HG03439 (cell line): ENCODE results near the gene PCSK4.

ENCODE experiments used
- ATAC-seq: cut with Tn5 transposase; IDR thresholded peaks from one replicate; pipeline ENCODE4 v1.9.1; 2021; ENCODE audit warnings: mild to moderate bottlenecking, moderate library complexity; ENCODE audit not compliant: unreplicated experiment

PCSK4 gene

DNA sequence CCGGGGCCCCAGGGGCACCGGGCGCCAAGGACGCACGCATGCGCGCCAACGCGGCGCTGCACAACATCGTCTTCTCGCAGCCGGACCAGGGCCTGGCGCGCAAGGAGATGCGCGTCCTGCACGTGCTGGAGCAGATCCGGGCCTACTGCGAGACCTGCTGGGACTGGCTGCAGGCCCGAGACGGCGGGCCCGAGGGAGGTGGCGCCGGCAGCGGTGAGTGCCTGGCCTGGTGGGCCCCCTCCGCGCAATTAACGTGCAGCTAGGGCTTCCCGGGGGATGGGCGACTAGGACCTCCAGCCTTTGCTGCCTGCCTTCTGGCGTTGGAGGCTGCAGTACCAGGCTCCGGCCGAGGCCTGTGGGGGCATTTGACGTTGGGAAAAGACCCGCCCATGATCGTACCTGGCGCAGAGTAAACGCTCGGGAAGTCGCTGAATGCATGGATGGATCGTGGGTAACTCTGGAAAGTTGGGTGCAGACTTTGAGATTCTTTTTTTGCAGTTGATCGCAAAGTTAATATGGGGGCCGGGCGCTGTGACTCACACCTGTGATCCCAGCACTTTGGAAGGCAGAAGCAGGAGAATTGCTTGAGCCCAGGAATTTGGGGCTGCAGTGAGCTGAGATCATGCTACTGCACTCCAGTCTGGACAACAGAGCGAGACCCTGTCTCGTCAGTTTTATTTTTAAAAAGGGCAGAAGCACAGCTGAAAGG is 33.0 kb downstream of the PCSK4 start:
- ATAC-seq, result no peak

DNA sequence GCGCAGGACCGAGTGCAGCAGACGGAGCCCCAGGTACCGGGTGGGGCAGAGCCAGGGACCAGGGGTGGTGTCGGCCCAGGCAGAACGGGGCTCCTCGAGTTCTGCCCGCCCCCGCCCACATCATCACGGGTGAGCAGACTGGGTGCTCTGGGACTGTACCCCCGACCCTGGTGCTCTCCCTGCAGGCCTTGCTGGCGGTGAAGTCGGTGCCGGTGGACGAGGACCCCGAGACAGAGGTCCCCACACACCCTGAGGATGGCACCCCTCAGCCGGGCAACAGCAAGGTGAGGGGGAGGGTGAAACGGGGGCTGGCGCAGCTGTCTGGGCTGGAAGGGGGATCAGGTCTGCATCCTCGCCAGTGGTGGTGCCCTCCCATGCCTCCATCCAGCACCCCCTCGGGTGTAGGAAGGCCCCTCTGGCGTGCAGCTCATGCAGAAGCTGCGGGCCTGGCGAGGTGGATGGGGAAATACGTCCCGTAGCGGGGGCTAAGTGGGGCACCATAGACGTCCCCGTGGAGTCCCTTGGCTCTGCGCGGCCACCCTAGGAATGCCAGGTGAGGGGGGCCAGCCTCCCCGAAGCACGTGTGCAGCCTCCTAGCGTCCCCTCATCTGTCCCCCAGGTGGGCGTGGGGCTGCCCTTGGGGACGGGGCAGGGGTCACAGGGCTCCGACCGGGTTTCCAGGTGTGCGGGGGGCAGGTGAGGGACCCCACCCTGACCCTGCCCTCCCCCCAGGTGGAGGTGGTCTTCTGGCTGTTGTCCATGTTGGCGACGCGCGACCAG is 33.8 kb downstream of the PCSK4 start:
- ATAC-seq, result no peak

DNA sequence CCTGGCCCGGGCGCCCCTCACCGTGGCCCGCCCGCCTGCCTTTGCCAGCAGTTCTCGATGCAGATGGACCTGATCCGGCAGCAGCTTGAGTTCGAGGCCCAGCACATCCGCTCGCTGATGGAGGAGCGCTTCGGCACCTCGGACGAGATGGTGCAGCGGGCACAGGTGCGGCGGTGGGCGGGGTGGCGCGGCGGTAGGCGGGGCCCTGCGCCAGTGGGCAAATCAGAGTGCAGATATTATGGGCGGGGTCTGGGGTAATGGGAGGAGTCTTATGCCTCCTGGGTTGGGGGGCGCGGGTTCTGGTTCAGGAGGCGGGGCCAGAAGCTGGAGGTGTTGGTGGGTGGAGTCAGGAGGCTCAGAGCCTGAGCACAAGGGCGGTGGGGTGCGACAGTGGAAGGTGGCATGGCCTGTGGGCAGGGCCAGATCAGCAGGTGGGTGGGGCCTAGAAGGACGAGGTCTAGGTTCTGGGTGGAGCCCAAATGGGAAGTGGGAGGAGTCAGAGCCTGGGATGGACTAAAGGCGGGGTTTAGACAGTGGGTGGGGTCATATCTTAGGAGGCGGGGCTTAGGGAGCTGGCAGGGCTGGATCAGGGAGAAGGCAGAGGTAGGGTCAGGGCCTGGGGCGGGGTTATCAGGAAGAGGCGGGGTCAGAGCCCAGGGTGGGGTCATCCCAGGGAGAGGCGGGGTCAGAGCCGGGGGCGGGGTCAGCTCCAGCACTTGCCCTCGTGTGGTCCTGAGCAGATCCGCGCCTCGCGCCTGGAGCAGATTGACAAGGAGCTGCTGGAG is 34.6 kb downstream of the PCSK4 start:
- no peak for ATAC-seq

DNA sequence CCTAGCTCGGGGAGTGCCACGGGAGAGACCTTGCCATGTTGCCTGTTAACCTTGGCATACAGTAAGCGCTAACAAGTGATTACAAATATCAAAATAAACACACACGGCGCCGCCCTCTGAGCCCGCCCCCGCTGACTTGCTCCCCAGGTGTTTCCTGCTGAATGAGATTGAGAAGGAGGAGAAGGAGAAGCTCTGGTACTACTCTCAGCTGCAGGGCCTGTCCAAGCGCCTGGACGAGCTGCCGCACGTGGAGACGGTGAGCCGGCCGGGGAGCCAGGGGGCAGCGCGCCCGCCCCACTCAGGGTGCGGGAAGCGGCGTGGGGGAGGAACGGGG is 35.2 kb downstream of the PCSK4 start:
- no peak for ATAC-seq

DNA sequence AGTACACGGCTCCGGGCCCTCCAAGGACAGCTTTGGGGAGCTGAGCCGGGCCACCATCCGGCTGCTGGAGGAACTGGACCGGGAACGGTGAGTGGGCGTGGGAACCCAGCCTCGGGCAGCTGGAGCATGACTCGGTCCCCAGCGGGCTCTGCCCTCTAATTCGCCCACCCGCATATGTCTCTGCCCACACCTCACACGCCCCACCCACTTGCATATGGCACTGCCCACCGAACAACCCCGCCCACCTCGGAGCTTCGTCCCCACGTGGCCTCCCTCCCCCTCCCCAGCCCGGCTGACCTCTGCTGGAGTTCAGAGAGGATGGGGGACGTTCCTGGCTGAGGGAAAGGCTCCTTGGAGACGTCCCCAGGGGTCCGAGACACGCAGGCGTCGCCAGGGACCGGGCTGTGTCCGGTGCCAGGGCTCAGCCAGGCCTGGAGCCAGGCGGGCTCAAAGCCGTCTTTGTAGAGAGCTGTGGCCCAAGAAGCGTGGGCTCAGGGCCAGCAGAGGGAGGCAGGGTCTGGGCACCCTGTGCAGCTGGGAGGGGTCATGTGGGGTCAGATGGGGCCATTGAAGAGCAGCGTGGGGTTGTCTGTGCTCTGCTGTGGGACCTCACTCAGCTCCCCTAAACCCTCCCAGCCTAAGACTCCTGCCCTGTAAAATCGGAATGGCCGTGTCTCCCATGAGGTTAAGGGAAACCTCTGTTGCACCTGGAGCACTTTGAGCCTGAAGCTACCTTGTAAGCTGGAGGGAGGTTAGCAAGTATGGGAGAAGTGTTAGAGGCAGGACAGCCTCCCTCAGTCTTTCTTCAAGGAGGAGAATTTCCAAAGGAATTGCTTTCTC is 36.4 kb downstream of the PCSK4 start:
- ATAC-seq, result no peak

- ATAC-seq, result no peak
Measured at GRCh38 chr19:1452802-1453524, 37.2 kb downstream of the PCSK4 start.

DNA sequence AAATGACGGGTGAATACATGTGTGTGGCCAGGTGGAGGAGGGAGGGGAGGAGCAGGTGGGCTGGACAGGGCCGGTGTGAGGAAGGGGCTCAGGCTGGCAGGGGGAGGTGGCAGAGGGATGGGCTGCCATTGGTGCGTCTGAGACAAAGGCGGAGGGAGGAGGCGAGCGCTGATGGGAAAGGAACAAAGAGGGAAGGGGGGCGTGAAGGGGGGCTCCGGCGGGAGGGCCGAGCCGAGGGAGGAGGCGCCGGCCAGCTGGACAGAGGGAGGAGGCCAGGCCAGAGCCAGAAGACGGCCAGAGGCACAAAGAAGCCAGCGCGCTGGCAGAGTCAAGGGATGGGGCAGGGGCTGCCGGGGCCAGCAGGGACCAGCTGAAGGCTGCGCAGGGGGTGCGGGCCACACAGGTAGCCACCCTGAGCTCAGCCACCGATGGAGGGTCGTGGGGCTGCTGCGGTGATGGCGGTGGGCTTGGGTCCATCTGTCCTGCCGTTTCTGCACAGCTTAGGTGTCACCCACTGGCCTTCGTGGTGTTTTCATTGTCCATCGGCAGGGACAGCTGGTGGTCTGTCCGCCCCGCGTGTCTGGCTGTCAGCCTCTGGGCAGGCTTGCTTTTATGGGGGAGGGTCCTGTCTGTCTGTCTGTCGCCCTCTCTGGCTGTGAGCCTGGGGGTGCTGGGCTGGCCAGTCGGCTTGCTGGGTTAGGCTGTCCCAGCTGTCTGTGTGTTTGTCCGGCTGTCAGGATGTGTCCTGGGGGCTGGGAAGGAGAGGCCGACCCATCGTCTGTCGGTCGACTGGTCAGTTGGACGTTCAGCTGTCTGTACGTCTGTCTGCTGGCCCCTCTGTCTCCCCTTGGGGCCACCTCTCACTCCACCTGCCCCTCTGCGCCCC is 38.0 kb downstream of the PCSK4 start:
- no peak for ATAC-seq

DNA sequence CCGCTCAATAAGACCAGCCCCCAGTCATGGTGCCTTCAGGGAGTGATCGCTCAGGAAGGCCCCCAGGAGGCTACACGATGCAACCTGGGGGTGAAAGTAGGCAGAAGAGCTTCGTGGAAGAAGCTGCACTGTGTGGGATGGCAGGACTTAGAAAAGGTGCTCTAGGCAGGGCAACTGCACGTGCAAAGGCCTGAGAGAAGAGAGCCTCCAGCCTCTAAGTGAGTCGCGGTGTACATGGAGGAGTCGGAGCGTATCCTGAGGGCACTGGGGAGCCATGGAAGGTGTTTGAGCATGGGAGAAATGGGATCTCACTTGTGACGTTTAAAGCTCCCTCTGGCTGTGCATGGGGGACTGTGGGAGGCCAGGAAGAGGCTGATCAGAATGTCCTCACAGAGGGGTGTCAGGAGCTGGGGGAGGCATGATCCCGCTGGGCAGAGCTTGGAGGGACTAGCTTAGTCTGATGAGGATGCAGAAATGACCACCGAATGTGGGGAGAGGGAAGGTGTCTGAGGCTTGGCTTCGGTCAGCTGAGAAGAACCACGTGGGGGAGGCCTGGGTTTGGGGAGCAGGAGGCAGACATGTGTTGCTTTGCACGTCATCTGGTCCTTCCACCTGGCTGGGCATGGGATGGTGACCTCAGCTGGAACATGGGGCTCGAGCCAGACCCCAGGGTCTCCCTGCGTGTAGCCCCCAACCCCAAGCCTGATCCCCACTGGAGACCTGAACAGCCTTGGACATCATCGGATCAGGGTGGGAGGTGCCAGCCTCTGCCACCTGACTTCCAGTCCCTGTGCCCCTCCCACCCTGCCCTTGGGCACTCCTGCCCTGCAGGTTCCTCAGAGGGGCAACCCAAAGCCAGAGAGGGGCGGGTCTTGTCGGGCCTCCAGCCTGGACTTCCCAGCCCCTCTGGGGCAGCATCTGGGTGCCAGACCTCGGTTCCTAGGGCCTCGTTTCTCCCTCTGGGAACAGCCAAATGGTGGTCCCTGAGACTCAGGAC is 39.1 kb downstream of the PCSK4 start:
- no peak for ATAC-seq

DNA sequence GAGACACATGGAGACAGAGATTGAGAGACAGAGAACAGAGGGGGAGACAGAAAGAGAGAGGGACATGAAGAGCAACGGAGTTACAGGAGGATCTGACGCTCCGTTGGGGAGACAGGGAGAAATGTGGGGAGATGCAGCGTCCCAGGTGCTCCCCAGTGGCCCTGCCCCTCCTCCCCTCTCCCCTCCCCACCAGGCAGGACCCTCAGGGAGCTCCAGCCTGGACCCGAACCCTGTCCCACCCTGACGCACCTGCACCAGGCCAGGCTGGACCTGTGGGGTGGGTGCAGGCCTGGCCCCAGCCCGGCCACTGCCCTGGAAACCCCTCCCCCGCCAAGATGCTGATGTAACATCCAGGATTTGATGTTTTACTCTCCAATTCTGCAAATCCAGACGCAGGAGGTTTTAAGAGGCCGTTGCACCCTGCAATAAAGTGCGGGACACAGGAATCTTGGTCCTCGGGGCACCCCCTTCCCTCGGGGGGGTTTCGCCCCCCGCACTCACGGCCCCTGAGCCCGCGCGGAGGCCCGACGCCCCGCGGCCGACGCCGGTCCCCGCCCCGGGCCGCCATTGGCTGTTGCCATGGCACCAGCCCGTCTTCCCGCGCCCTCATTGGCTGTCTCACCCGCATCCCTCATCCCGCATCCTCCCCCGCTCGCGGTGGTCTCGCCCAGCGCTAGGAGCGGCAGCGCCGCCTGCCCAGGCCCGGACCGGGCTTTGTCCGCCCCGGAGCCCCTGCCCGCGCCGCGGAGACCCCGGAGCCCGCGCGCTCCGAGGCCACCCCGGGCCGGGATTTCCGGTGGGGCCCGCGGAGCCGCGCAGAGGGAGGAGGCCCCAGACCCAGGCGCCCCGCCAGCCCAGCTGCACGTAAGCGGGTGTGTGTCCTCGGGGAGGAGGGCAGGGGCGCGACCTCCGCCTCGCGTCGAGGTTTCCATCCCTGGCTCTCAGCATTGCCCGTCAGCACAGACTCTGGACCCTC is 40.4 kb downstream of the PCSK4 start, which contains the start of gene APC2:
TSS of gene APC2 (plus strand) at position 655 of the 976 bp plus-strand sequence. CDS start 2,881 bp downstream, outside the sequence.
- no peak for ATAC-seq

DNA sequence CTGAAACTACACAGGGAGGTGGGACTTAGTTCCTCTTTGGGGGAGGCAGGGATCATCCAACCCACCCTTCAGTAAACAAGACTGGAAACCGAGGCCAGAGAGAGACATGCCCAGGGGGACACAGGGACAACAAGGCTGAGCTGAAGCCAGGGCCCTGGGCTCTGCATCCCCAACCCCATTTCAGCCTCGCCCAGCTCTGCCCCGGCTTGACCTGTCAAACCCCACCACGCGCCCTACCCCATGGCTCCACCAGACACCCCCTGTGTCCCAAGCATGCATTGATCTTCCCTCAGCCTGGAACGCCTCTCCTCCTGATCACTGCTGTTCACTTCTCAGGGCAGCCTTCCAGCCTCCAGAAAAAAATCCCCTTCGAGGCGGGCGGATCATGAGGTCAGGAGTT is 42.2 kb downstream of the PCSK4 start:
- ATAC-seq, result no peak

DNA sequence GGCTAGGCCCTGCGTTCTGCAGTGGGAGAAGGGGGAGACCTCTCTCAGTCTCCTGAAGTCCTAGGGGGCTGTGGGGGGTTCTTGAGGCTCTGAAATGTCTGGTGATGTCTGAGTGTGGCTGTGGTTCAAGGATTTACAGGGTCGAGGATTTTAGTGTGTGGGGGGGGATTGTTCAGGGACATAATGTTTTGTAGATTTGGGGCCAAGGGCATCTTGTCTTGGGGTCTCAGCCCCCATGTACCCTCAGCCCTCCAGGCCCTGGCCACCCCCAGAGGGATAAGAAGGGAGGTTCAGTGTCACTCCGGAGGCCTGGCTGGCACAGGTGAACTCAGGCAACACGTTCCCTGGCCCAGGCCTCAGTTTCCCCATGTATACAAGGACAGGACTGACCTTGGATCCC is 42.6 kb downstream of the PCSK4 start:
- no peak for ATAC-seq

GRCh38 chr19:1446713-1447481 is 43.3 kb downstream of the PCSK4 start:
- no peak for ATAC-seq

DNA sequence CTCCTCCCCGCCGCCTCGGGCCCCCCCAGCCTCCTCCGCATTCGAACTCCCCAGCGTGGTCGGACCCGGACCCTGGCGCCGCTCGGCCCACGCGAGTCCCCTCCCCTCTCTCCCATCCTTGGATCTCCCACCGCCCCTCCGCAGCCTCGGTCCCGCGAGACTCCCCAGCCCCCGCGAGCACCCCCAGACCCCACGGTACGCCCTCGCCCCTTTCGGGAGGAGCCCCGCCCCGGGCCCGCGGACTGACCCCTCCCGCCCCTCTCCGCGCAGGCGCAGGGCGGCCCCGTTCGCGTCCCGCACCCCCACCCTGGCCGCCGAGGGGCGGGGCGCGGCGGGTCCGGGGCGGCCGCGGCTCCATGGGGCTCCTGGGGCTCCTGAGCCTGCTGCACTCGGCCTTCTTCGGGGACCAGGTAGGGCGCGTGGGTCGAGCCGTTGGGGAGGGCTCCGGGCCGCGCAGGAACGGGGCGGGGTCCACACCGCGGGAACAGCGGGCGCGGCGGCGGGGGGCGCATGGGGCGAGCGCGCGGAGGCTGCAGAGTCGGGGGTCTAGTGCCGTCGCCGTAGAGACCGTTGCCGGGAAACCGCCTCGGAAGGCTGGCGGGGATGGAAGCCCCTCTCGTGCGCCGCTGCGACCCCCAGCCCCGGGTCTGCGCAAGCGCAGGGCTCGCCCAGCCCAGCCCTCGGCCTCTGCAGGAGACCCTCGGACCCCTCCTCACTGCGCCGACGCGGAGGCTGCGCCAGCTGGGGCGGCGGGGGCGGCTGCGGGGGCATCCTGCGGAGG is 44.0 kb downstream of the PCSK4 start:
- no peak for ATAC-seq

DNA sequence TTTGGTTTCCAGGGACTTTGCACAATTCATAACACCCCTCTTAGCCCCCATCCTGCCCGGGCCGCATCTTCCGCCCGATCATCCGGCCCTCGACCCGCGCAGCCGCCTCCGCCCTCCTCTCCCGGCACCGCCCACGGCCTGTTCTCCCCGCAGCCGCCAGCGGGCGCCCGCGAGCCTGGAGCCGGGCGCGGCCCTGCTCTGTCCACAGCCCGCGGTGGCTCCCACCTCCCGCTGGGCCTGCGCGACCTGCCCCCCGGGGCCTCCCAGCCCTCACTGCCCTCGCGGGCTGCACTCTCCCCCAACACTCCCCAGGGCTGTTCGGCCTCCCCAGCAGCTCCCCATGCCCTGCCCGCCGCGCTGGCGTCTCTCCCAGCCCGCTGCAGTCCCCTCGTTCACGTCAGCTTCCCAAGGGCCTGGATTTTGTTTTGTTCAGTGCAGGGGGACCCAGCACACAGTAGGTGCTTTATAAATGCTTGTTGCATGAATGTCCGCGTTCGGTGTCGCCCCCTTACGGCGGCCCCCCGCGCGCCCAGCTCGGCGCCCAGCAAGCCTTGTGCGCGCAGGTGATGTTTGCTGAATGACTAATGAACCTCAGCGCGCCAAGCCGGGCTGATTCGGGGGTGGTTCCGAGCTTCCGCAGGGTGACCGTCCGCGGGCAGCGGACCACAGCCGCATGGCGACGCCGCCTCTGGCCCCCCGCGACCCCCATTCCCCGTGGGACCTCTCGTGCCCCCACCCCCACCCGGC is 44.8 kb downstream of the PCSK4 start:
- ATAC-seq, result peak; percentile 54
